Astrocyte of the spinal cord (primary cell): ENCODE measurements around the gene HIVEP1.

Source experiments
- DNase-seq: peaks from one replicate; pipeline ENCODE4 v3.0.0; 2011; ENCODE audit warnings: low read depth, low spot score
- H3K4me3 ChIP-seq: 2 replicates; pipeline ENCODE4 v1.5.1; 2011; ENCODE audit warnings: low read depth, mild to moderate bottlenecking, low read length, moderate library complexity
- in situ Hi-C: cut with HindIII; loops from 2 replicates; pipeline ENCODE4 v1.10.0; 2017; ENCODE audit warnings: low sequenced_read_pairs
- TF ChIP-seq, protein P1 (sequence below): IDR thresholded peaks from 2 replicates; pipeline ENCODE4 v1.5.1; 2012; ENCODE audit warnings: low read depth, mild to moderate bottlenecking, low read length, inconsistent platforms

HIVEP1 gene

DNA sequence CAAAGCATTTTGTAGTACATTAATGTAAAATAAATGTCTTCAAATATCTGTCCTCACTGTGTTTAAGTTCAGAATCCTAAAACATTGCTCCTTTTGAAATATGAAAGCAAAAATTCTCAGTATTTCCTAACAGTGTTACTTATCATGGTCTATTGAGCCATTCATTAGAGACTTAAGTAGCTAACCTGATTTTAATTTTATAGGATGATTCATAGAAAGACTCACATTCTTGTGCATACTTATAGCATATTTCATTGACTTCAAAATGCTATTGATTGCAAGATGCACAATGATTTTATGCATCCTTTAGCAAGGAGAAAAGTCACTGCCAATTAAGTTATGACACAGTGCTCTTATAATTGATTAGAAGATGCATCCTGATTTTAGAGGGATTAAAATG, 85.7 kb downstream of the HIVEP1 start:
- no peak overlapping the region for H3K4me3 ChIP-seq
- DNase-seq, result no peak
- in situ Hi-C loops, result no loop called here
- TF ChIP-seq, protein P1, sequence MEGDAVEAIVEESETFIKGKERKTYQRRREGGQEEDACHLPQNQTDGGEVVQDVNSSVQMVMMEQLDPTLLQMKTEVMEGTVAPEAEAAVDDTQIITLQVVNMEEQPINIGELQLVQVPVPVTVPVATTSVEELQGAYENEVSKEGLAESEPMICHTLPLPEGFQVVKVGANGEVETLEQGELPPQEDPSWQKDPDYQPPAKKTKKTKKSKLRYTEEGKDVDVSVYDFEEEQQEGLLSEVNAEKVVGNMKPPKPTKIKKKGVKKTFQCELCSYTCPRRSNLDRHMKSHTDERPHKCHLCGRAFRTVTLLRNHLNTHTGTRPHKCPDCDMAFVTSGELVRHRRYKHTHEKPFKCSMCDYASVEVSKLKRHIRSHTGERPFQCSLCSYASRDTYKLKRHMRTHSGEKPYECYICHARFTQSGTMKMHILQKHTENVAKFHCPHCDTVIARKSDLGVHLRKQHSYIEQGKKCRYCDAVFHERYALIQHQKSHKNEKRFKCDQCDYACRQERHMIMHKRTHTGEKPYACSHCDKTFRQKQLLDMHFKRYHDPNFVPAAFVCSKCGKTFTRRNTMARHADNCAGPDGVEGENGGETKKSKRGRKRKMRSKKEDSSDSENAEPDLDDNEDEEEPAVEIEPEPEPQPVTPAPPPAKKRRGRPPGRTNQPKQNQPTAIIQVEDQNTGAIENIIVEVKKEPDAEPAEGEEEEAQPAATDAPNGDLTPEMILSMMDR, result no peak

DNA sequence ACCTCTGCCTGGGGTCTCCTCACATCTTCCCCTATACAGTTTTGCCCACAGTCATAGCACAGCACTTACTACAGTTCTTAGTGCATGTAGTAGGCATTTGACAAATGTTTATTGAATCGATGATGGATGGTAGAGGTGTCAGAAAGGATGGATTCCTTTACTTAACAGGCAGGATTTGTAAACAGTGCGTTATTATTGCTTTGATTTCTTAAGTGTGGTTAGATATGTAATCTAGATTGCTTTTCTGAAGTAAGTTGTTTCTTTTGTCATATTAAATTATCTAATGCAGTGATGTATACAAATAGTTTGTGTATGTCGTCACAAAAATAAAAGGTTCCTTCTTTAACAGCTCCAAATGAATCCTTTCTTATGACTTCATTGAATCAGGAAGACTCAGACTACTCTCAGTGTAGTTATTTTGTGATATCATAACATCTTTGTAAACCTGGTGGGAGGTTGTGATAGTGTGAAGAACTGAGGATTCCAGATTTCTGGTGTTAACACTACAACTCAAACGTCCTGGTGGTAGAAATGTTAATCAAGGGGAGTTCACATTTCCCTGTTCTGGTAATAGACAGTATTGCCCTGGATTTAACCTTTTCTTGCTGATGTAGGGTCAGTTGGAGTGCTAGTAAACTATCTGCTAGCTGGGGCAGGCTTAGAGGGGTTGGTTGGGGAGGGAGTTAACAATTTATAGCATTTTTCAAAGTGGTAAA, 87.7 kb downstream of the HIVEP1 start:
- in situ Hi-C loops, result no loop called here
- DNase-seq, result no peak
- no peak overlapping the region for H3K4me3 ChIP-seq
- TF ChIP-seq, protein P1, result no peak

DNA sequence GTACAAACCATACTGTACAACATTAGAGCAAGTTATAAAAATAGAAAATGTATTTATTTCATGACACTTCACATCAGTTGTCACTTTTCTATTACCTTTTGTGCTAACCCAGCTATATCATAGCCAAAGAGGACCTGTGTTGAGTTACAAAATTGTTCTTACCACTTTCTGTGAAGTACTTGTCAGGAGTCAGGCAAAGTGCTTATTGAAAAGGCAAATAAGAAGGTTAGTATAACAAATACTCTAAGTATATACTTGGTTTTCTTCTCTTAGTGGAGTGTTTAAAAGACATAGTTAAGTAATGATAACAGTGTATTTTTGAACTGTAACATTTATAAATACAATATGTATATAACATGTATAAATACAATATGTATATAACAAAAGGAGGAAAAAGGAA, 88.9 kb downstream of the HIVEP1 start:
- TF ChIP-seq, protein P1, result no peak
- in situ Hi-C loops, result no loop called here
- H3K4me3 ChIP-seq, result no peak overlapping the region
- DNase-seq, result no peak

DNA sequence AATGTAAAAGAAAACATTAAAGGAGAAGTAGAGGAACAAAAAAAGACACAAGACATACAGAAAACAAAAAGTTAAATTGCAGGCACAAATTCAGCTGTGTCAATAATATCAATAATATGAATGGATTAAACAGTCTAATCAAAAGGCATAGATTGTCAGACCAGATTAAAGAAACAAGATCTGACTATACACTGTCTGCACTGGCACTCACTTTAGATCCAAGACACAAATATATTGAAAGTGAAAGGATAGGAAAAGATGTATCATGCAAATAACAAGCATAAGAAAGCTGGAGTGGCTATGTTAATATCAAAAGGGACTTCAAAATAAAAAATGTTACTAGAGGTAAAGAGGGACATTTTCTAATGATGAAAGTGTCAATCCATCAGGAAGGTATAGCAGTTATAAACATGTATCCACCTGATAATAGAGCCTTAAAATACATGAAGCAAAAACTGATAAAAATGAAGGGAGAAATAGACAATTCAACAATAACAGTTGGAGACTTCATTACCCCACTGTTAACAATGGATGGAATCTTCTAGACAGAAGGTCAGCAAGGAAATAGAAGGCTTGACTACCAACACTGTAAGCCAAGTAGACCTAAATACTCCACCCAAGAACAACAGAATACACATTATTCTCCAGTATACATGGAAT, 89.7 kb downstream of the HIVEP1 start:
- no peak for DNase-seq
- H3K4me3 ChIP-seq, result no peak overlapping the region
- in situ Hi-C loops, result no loop called here
- TF ChIP-seq, protein P1, result no peak

DNA sequence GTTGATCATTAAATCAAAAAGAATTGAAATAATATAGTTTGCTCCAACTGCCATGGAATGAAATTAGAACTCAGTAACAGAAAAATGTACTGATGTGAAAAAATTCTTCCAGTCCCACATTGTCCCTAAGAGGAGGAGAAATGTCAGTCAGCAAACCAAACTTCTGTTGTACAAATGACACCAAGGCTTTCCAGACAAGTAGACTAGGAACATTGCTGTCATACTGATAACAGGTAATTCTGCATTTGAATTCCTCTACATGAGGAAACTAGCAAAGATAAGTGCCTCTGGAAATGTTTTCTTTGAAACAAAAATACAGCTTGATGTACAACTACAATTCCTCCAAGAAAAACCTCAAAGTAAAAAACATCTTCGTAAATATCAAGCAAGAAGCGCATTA, 90.2 kb downstream of the HIVEP1 start:
- H3K4me3 ChIP-seq, result no peak overlapping the region
- in situ Hi-C loops, result no loop called here
- no peak for DNase-seq
- TF ChIP-seq, protein P1, result no peak

DNA sequence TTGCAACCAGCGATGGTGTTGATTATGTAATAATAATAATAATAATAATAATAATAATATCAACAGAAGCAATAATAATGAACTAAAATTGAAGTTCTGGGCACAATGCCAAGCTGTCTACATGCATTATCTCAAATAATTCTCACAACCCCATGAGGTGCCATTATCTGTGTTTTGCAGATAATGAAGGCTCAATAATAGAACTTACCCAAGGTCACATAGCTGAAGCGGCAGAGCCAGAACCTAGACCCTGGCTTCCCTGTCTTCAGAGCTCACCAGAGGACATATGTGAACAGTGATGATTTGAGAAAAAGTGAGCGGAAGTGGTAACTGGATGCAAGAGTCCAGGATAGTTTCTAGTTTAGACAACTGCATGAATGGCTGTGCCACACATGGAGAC, 91.0 kb downstream of the HIVEP1 start:
- no peak for DNase-seq
- no peak overlapping the region for H3K4me3 ChIP-seq
- TF ChIP-seq, protein P1, result no peak
- in situ Hi-C loops, result no loop called here
